ENCODE data around the gene TNFAIP2.

DNA sequence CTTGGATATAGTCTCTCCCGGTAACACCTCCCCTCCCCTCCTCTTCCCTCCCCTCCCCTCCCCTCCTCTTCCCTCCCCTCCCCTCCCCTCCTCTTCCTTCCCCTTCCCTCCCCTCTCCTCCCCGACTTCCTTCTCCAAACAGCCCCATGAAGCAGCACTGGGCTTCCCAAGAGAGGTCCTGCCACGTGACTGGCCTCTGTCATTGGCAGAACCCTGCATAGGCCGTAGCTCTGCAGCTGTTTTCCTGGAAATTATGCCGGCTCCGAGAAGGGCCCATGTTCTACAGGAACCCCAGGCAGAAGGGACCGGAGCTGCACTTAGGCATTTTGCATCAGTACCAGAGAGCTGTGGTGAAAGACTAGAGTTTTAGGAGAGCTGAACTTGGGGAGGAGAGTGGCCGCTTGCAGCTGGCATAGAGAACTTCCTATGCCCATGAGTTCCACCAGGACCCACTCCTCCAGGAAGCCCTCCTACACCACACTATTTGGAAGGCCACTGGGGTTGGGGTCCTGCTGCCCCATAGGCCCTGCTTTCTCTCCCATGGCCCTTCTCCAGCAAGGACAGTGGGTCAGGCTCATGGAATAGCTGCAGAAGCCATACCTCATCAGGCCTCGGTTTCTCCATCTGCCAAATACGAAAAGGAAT is 5.1 kb upstream of the TNFAIP2 start:
- TF ChIP-seq, protein P1, sequence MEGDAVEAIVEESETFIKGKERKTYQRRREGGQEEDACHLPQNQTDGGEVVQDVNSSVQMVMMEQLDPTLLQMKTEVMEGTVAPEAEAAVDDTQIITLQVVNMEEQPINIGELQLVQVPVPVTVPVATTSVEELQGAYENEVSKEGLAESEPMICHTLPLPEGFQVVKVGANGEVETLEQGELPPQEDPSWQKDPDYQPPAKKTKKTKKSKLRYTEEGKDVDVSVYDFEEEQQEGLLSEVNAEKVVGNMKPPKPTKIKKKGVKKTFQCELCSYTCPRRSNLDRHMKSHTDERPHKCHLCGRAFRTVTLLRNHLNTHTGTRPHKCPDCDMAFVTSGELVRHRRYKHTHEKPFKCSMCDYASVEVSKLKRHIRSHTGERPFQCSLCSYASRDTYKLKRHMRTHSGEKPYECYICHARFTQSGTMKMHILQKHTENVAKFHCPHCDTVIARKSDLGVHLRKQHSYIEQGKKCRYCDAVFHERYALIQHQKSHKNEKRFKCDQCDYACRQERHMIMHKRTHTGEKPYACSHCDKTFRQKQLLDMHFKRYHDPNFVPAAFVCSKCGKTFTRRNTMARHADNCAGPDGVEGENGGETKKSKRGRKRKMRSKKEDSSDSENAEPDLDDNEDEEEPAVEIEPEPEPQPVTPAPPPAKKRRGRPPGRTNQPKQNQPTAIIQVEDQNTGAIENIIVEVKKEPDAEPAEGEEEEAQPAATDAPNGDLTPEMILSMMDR (IDR thresholded peaks at IDR 0.05): no peak
- no peak for TF ChIP-seq POLR2A (IDR thresholded peaks at IDR 0.05)
